Peyer's patch (tissue), 4 donors: ENCODE results near the gene TMEM53.

Experiments
- CTCF ChIP-seq, 6 experiments: fragments of 450-650 bp in 4 of 6; fragments of 200-600 bp in 2 of 6; sonication (generic) in 1 of 6; IDR thresholded peaks; one replicate each; pipeline ENCODE4 v1.5.1; 2017 to 2019; ENCODE audit warnings: antibody characterized with exemption in 6 of 6, mild to moderate bottlenecking in 3 of 6, moderate library complexity in 1 of 6
- POLR2A ChIP-seq, 2 donors: fragments of 450-650 bp; IDR thresholded peaks; one replicate each; pipeline ENCODE4 v1.5.1; 2017; ENCODE audit warnings: antibody characterized with exemption in 2 of 2, mild to moderate bottlenecking in 2 of 2, moderate library complexity in 2 of 2

- no peak for TF ChIP-seq CTCF (IDR thresholded peaks at IDR 0.05)
- TF ChIP-seq POLR2A (IDR thresholded peaks at IDR 0.05) = no peak
Measured at GRCh38 chr1:44631333-44631646, 43.0 kb downstream of the TMEM53 start.
